K562 (cell line): ENCODE measurements around the gene PRR35. TPM values are rescaled to one million over a fixed set of nuclear protein-coding genes. Genes with fewer than 3 reads are reported as not detected.

ENCODE experiments used
- CBFA2T2 ChIP-seq: fragments of 450-650 bp; conservative IDR thresholded peaks from 2 replicates; pipeline ENCODE4 v1.6.1; 2017; ENCODE audit warnings: mild to moderate bottlenecking
- CUX1 ChIP-seq: fragments of 200-800 bp; sonication (Bioruptor generic); IDR thresholded peaks from 2 replicates; pipeline ENCODE4 v1.6.1; 2016; ENCODE audit warnings: missing genetic modification characterization, missing compliant biosample characterization
- DNMT1 ChIP-seq: fragments of 450-650 bp; IDR thresholded peaks from 2 replicates; pipeline ENCODE4 v1.6.1; 2016; ENCODE audit warnings: antibody characterized with exemption, mild to moderate bottlenecking
- KLF1 ChIP-seq: fragments of 450-650 bp; IDR thresholded peaks from 2 replicates; pipeline ENCODE4 v1.6.1; 2016; ENCODE audit warnings: missing genetic modification characterization, missing compliant biosample characterization
- NR3C1 ChIP-seq: sonication (generic); formaldehyde crosslinking; IDR thresholded peaks from 2 replicates; pipeline ENCODE4 v1.8.1; 2022; ENCODE audit warnings: missing genetic modification reagents
- SP1 ChIP-seq: sonication (generic); formaldehyde crosslinking; IDR thresholded peaks from 2 replicates; pipeline ENCODE4 v1.8.1; 2022; ENCODE audit warnings: mild to moderate bottlenecking, missing genetic modification reagents
- ZNF12 ChIP-seq: sonication (generic); formaldehyde crosslinking; IDR thresholded peaks from 2 replicates; pipeline ENCODE4 v1.4.0; 2020; ENCODE audit warnings: mild to moderate bottlenecking, missing genetic modification reagents
- ZNF431 ChIP-seq: sonication (generic); formaldehyde crosslinking; IDR thresholded peaks from 2 replicates; pipeline ENCODE4 v1.8.0; 2022; ENCODE audit warnings: mild to moderate bottlenecking, missing genetic modification reagents
- ZNF511 ChIP-seq: sonication (generic); formaldehyde crosslinking; IDR thresholded peaks from 2 replicates; pipeline ENCODE4 v1.8.0; 2022; ENCODE audit warnings: mild to moderate bottlenecking, missing genetic modification reagents
- ZNF589 ChIP-seq: fragments of 200-800 bp; sonication (Bioruptor generic); IDR thresholded peaks from 2 replicates; pipeline ENCODE4 v1.6.1; 2016; ENCODE audit warnings: low read depth, missing genetic modification characterization, missing compliant biosample characterization
- ZNF707 ChIP-seq: fragments of 250-450 bp; sonication (Bioruptor Pico); conservative IDR thresholded peaks from 2 replicates; pipeline ENCODE4 v1.8.0; 2022; ENCODE audit warnings: inconsistent platforms, mild to moderate bottlenecking, moderate library complexity
- ZNF76 ChIP-seq: fragments of 250-450 bp; sonication (Bioruptor Pico); IDR thresholded peaks from 2 replicates; pipeline ENCODE4 v1.4.0; 2020; ENCODE audit warnings: mild to moderate bottlenecking, moderate library complexity, borderline replicate concordance
- polyA plus RNA-seq, 8 experiments: library from polyadenylated mRNA; depleted of rRNA in 4 of 8; stranded (reverse) in 5 of 8; unstranded in 3 of 8; fragments of >200 nt; fragmentation: Nextera tagmentation in 2 of 8; fragmentation: Illumina TruSeq in 1 of 8; extraction: Ambion mirVana in 2 of 8; extraction: Trizol in 1 of 8; gene quantifications; 2 replicates each; pipeline versions ENCODE4 v1.2.1 to v1.2.3, GENCODE V29; 2011 to 2014; ENCODE audit warnings: inconsistent platforms in 1 of 8, missing spikeins in 1 of 8
- total RNA-seq, 7 experiments: library from RNA; depleted of rRNA in 6 of 7; stranded (reverse); fragments of >200 nt in 6 of 7; fragmentation: Illumina TruSeq in 2 of 7; extraction: Trizol in 2 of 7; gene quantifications; 2 replicates each; pipeline versions ENCODE4 v1.2.1 to v1.2.3, GENCODE V29; 2011 to 2021; ENCODE audit warnings: low replicate concordance in 1 of 7
- TF ChIP-seq, protein P1 (sequence below): fragments of 250-450 bp; sonication (Bioruptor Pico); IDR thresholded peaks from 2 replicates; pipeline ENCODE4 v1.6.1; 2021; ENCODE audit warnings: mild to moderate bottlenecking

Gene PRR35
- total and polyA plus RNA-seq, 9 of the 15 experiments (the other 6 are each of a cell fraction or from before 2014, with no cell fraction given) = 0.17 to 0.45 (median 0.21) TPM; not detected in 5

- TF ChIP-seq, protein P1, sequence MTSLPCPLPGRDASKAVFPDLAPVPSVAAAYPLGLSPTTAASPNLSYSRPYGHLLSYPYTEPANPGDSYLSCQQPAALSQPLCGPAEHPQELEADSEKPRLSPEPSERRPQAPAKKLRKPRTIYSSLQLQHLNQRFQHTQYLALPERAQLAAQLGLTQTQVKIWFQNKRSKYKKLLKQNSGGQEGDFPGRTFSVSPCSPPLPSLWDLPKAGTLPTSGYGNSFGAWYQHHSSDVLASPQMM (CRISPR knock-in tag) = no peak
- TF ChIP-seq NR3C1 (CRISPR knock-in tag) (no peak), KLF1 (no peak), ZNF511 (CRISPR knock-in tag) (peak; percentile 89; the same call in 1 of the 2 replicates), ZNF76 (CRISPR knock-in tag) (no peak), CUX1 (CRISPR knock-in tag) (no peak), SP1 (CRISPR knock-in tag) (peak; percentile 92), CBFA2T2 (no peak; the same call in 1 of the 2 replicates), DNMT1 (no peak), ZNF12 (no peak), ZNF589 (CRISPR knock-in tag) (no peak), ZNF431 (no peak; the same call in 1 of the 2 replicates), ZNF707 (CRISPR knock-in tag) (no peak)
Observed at GRCh38 chr16:578870-579405, 18.7 kb downstream of the PRR35 start (continued).
